ENCODE data around the gene UCK1.

UCK1 gene

DNA sequence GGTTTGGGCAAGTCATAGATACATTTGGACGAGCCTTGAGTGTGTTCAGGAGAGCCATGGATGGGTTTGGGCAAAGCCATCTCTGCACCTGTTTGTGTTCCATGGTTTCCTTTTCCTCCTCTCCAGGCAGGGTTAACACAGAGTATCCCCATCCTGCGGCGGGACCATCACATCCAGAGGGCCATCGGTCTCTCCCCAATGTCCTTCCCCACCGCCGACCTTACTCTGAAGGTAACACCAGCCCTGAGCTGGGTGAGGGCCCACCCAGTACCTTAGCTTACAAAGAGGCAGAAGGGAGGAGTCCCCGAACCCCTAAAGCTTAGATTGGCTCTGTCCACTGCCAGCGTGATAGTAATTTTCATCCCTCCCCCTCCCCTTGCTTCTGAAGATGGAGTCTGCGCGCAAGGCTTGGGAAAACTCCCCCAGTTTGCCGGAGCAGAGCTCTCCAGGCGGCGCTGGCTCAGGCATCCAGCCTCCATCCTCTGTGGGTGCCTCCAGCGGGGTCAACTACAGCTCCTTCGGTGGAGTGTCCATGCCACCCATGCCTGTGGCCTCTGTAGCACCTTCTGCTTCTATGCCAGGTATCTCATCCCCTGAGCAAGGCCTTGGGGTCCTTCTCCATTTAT, 46.4 kb downstream of the UCK1 start:
- no peak for DNase-seq (ENCODE audit: low read depth in 1 of 2, low spot score in 1 of 2)
- no peaks in the 10 kb centered on the region for H3K27me3 ChIP-seq (ENCODE audit: insufficient read depth, poor library complexity, severe bottlenecking)
- TF ChIP-seq, protein P1, sequence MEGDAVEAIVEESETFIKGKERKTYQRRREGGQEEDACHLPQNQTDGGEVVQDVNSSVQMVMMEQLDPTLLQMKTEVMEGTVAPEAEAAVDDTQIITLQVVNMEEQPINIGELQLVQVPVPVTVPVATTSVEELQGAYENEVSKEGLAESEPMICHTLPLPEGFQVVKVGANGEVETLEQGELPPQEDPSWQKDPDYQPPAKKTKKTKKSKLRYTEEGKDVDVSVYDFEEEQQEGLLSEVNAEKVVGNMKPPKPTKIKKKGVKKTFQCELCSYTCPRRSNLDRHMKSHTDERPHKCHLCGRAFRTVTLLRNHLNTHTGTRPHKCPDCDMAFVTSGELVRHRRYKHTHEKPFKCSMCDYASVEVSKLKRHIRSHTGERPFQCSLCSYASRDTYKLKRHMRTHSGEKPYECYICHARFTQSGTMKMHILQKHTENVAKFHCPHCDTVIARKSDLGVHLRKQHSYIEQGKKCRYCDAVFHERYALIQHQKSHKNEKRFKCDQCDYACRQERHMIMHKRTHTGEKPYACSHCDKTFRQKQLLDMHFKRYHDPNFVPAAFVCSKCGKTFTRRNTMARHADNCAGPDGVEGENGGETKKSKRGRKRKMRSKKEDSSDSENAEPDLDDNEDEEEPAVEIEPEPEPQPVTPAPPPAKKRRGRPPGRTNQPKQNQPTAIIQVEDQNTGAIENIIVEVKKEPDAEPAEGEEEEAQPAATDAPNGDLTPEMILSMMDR (IDR thresholded peaks at IDR 0.05; ENCODE audit: insufficient read depth, low read length), result no peak
- TF ChIP-seq POLR2AphosphoS5 (IDR thresholded peaks at IDR 0.05; ENCODE audit: low read depth) (no peak; the same call in 1 of the 2 replicates), SPI1 (IDR thresholded peaks at IDR 0.05; ENCODE audit: borderline replicate concordance, low read depth) (no peak), GABPA (IDR thresholded peaks at IDR 0.05; ENCODE audit: low read depth) (no peak)
- TF ChIP-seq, protein P2, sequence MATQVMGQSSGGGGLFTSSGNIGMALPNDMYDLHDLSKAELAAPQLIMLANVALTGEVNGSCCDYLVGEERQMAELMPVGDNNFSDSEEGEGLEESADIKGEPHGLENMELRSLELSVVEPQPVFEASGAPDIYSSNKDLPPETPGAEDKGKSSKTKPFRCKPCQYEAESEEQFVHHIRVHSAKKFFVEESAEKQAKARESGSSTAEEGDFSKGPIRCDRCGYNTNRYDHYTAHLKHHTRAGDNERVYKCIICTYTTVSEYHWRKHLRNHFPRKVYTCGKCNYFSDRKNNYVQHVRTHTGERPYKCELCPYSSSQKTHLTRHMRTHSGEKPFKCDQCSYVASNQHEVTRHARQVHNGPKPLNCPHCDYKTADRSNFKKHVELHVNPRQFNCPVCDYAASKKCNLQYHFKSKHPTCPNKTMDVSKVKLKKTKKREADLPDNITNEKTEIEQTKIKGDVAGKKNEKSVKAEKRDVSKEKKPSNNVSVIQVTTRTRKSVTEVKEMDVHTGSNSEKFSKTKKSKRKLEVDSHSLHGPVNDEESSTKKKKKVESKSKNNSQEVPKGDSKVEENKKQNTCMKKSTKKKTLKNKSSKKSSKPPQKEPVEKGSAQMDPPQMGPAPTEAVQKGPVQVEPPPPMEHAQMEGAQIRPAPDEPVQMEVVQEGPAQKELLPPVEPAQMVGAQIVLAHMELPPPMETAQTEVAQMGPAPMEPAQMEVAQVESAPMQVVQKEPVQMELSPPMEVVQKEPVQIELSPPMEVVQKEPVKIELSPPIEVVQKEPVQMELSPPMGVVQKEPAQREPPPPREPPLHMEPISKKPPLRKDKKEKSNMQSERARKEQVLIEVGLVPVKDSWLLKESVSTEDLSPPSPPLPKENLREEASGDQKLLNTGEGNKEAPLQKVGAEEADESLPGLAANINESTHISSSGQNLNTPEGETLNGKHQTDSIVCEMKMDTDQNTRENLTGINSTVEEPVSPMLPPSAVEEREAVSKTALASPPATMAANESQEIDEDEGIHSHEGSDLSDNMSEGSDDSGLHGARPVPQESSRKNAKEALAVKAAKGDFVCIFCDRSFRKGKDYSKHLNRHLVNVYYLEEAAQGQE (IDR thresholded peaks at IDR 0.05; ENCODE audit: insufficient replicate concordance, low read depth), result no peak
- H3K4me3 ChIP-seq (replicated peaks; ENCODE audit: insufficient read depth, low read length), result no peak overlapping the region
- no peak overlapping the region for H3K27ac ChIP-seq (replicated peaks)

DNA sequence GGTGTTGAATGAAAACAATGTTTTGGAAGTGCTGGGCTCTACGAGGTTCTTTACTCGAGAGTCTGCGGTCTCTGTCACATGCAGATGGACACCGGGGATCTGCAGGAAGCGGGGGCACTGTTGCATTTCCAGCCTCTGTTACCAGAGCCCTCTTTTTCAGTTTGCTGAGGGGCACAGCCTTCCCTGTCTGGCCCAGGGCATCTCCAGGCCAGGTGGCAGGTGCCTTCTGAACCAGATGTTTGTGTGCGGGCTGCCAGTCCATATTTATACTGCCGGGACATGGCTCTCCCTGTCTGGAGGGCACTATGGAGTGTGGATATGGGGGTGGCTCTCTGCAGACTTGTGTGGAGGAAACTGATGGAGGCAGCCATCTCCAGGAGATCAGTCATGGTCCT, 47.0 kb downstream of the UCK1 start:
- Histone ChIP-seq H3K4me3 (replicated peaks; ENCODE audit: insufficient read depth, low read length) (no peak overlapping the region), H3K27me3 (ENCODE audit: insufficient read depth, poor library complexity, severe bottlenecking) (no peaks in the 10 kb centered on the region), H3K27ac (replicated peaks) (no peak overlapping the region)
- TF ChIP-seq GABPA (IDR thresholded peaks at IDR 0.05; ENCODE audit: low read depth), result no peak
- TF ChIP-seq POLR2AphosphoS5 (IDR thresholded peaks at IDR 0.05; ENCODE audit: low read depth), result no peak
- TF ChIP-seq, protein P2 (IDR thresholded peaks at IDR 0.05; ENCODE audit: insufficient replicate concordance, low read depth), result no peak
- TF ChIP-seq, protein P1 (IDR thresholded peaks at IDR 0.05; ENCODE audit: insufficient read depth, low read length), result no peak
- TF ChIP-seq SPI1 (IDR thresholded peaks at IDR 0.05; ENCODE audit: borderline replicate concordance, low read depth), result no peak
- DNase-seq (ENCODE audit: low read depth in 1 of 2, low spot score in 1 of 2), result no peak

DNA sequence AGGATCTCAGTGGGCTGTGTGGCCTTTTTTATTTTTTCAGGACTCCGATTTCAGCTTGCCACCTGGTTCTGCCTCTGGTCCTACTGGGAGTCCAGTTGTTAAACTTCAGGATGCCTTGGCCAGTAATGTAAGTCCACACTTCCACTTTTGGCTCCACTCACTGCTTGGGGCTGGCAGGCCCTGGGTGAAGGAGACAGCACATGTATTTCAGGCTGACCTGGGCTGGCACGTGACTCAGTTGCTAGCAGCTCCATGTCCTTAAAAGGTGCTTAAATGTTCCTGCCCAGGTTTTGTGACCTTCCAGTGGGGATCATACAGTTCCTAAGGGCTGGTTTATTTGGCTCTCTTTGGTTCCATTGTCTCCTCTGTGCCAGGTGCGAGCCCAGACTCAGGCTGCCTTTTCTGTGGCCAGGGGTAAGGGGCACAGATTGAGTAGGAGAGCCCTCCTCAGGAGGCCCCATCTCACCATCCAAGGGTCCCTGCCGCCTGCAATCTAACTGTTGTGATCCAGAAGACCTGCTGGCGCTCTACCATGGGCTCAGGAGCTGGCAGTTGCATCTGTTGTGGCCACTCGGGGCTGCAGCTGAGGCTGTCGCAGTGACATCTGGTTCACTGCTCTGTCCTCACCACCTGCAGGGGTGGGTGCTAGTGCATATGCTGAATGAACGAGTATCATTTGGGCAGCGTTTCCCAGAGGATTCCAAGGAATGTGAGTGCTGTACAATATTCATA, 47.6 kb downstream of the UCK1 start:
- Histone ChIP-seq H3K27ac (replicated peaks) (no peak overlapping the region), H3K4me3 (replicated peaks; ENCODE audit: insufficient read depth, low read length) (no peak overlapping the region), H3K27me3 (ENCODE audit: insufficient read depth, poor library complexity, severe bottlenecking) (no peaks in the 10 kb centered on the region)
- DNase-seq (ENCODE audit: low read depth in 1 of 2, low spot score in 1 of 2), result no peak
- TF ChIP-seq POLR2AphosphoS5 (IDR thresholded peaks at IDR 0.05; ENCODE audit: low read depth), result no peak
- TF ChIP-seq SPI1 (IDR thresholded peaks at IDR 0.05; ENCODE audit: borderline replicate concordance, low read depth), result no peak
- TF ChIP-seq, protein P1 (IDR thresholded peaks at IDR 0.05; ENCODE audit: insufficient read depth, low read length), result no peak
- TF ChIP-seq, protein P2 (IDR thresholded peaks at IDR 0.05; ENCODE audit: insufficient replicate concordance, low read depth), result no peak
- no peak for TF ChIP-seq GABPA (IDR thresholded peaks at IDR 0.05; ENCODE audit: low read depth)
